Spinal cord (tissue), 10 donors: Measurements from ENCODE around the gene XPO6. TPM values are rescaled to one million over a fixed set of nuclear protein-coding genes. Genes with fewer than 3 reads are reported as not detected.

Experiments used
- DNase-seq, 6 donors: peaks; one replicate each; pipeline versions ENCODE4 v3.0.0 to v3.0.0-alpha.2; 2013 to 2015; ENCODE audit warnings: low spot score in 6 of 6, low read depth in 4 of 6
- H3K27ac ChIP-seq: one replicate; pipeline ENCODE4 v1.5.1; 2013; ENCODE audit warnings: low read depth, low read length, control low read depth
- H3K27me3 ChIP-seq: one replicate; pipeline ENCODE4 v1.6.1; 2013; ENCODE audit warnings: low read length; ENCODE audit not compliant: control insufficient read depth, insufficient read depth
- H3K36me3 ChIP-seq: one replicate; pipeline ENCODE4 v1.6.1; 2013; ENCODE audit warnings: low read length; ENCODE audit not compliant: control insufficient read depth, insufficient read depth
- H3K4me1 ChIP-seq: one replicate; pipeline ENCODE4 v1.6.1; 2013; ENCODE audit warnings: low read length; ENCODE audit not compliant: control insufficient read depth, insufficient read depth
- H3K4me3 ChIP-seq: one replicate; pipeline ENCODE4 v1.5.1; 2013; ENCODE audit warnings: low read depth, low read length, control low read depth
- H3K9me3 ChIP-seq: one replicate; pipeline ENCODE4 v1.6.1; 2013; ENCODE audit warnings: low read length; ENCODE audit not compliant: control insufficient read depth, insufficient read depth
- WGBS: methylation state at CpG from one replicate; pipeline ENCODE4 v1.1.5; 2013; ENCODE audit warnings: missing lambda C conversion rate; ENCODE audit not compliant: insufficient coverage; 5-methylcytosine and 5-hydroxymethylcytosine counted together
- long read RNA-seq, 4 donors: transcript quantifications; one replicate each; lab custom pipeline, GENCODE V29; 2026
- polyA plus RNA-seq, 2 donors: library from polyadenylated mRNA; unstranded; fragments of 120-200 nt; gene quantifications; one replicate each; pipeline ENCODE4 v1.2.1, GENCODE V29; 2013; ENCODE audit not compliant: insufficient read length in 2 of 2
- total RNA-seq, 2 donors: library from RNA; depleted of rRNA in 1 of 2; stranded (reverse); fragments of 120-200 nt in 1 of 2; fragments of >200 nt in 1 of 2; gene quantifications; one replicate each; pipeline versions ENCODE4 v1.2.3 to v1.2.4, GENCODE V29; 2013 to 2014
- donor health status: healthy.

XPO6 gene
- total RNA-seq (10 to 100 TPM; 84.1 to 84.3 TPM), polyA plus RNA-seq (100 to 1,000 TPM; 148 to 164 TPM)
- long read RNA-seq, donor 1, full-length matches to known transcripts = 4 of 32 reads
- long read RNA-seq, donor 1, partial matches to known transcripts = 28 of 32 reads
- long read RNA-seq, donor 1, other reads (novel, unspliced or antisense) = 0 of 32 reads
- long read RNA-seq, donor 2, partial matches to known transcripts = 7 of 7 reads
- long read RNA-seq, donor 2, other reads (novel, unspliced or antisense) = 0 of 7 reads
- long read RNA-seq, donor 3, partial matches to known transcripts = 19 of 19 reads
- long read RNA-seq, donor 3, other reads (novel, unspliced or antisense) = 0 of 19 reads
- long read RNA-seq, donor 4, full-length matches to known transcripts = 2 of 19 reads
- long read RNA-seq, donor 4, partial matches to known transcripts = 17 of 19 reads
- long read RNA-seq, donor 4, other reads (novel, unspliced or antisense) = 0 of 19 reads

- Histone ChIP-seq H3K9me3 (no peaks in the 10 kb centered on the region), H3K4me3 (peak within 1 kb of the TSS; percentile 74), H3K27ac (no peak within 1 kb of the TSS), H3K27me3 (no peaks in the 10 kb centered on the region), H3K36me3 (peaks cover 8% of the 10 kb centered on the region), H3K4me1 (peaks cover 17% of the 10 kb centered on the region)
- peak; percentile 92 to 99 (median 94) for DNase-seq
- WGBS = under 1% methylated on average over 69 of the region's 76 CpGs
Observed at GRCh38 chr16:28211758-28212531, at the start of gene XPO6. Gene XPO6, minus strand, starts transcription at chr16:28211965. Its CDS starts 597 bp downstream, at chr16:28211368.

GRCh38 chr16:28260193-28260592 is 48.4 kb upstream of the XPO6 start:
- DNase-seq = no peak
- WGBS = 100% methylated on average over 1 of the region's 1 CpG
- H3K36me3 ChIP-seq = no peaks in the 10 kb centered on the region
- H3K27ac ChIP-seq = no peak overlapping the region
- peaks cover 14% of the 10 kb centered on the region for H3K4me1 ChIP-seq
- H3K4me3 ChIP-seq = no peak overlapping the region
- no peaks in the 10 kb centered on the region for H3K27me3 ChIP-seq
- no peaks in the 10 kb centered on the region for H3K9me3 ChIP-seq

- H3K9me3 ChIP-seq = no peaks in the 10 kb centered on the region
- no peak overlapping the region for H3K27ac ChIP-seq
- H3K4me1 ChIP-seq = peaks cover 14% of the 10 kb centered on the region
- DNase-seq = no peak
- H3K27me3 ChIP-seq = no peaks in the 10 kb centered on the region
- H3K4me3 ChIP-seq = no peak overlapping the region
- 81% methylated on average over 7 of the region's 7 CpGs for WGBS
- H3K36me3 ChIP-seq = no peaks in the 10 kb centered on the region
Observed at GRCh38 chr16:28259781-28260150, 48.0 kb upstream of the XPO6 start.

- no peak for DNase-seq
- no peak overlapping the region for H3K4me3 ChIP-seq
- 61% methylated on average over 24 of the region's 29 CpGs for WGBS
Observed at GRCh38 chr16:28259091-28259780, 47.5 kb upstream of the XPO6 start.

GRCh38 chr16:28258567-28258966 is 46.8 kb upstream of the XPO6 start:
- no peaks in the 10 kb centered on the region for H3K27me3 ChIP-seq
- H3K9me3 ChIP-seq = no peaks in the 10 kb centered on the region
- H3K36me3 ChIP-seq = no peaks in the 10 kb centered on the region
- H3K27ac ChIP-seq = no peak overlapping the region
- H3K4me1 ChIP-seq = peaks cover 14% of the 10 kb centered on the region
- H3K4me3 ChIP-seq = no peak overlapping the region
- peak in 2 of 6 donors; percentile 61 to 63 for DNase-seq
- 5% methylated on average over 16 of the region's 18 CpGs for WGBS

More at GRCh38 chr16:28259091-28259780, 47.5 kb upstream of the XPO6 start:
- no peaks in the 10 kb centered on the region for H3K9me3 ChIP-seq
- H3K36me3 ChIP-seq = no peaks in the 10 kb centered on the region
- H3K4me1 ChIP-seq = peaks cover 14% of the 10 kb centered on the region
- no peak overlapping the region for H3K27ac ChIP-seq
- no peaks in the 10 kb centered on the region for H3K27me3 ChIP-seq

- no peak for DNase-seq
- H3K27me3 ChIP-seq = no peaks in the 10 kb centered on the region
- no peak overlapping the region for H3K27ac ChIP-seq
- H3K36me3 ChIP-seq = no peaks in the 10 kb centered on the region
- H3K9me3 ChIP-seq = no peaks in the 10 kb centered on the region
- no peak overlapping the region for H3K4me3 ChIP-seq
- H3K4me1 ChIP-seq = peaks cover 14% of the 10 kb centered on the region
- 83% methylated on average over 4 of the region's 4 CpGs for WGBS
Observed at GRCh38 chr16:28257256-28257655, 45.5 kb upstream of the XPO6 start.

- Histone ChIP-seq H3K4me1 (peaks cover 14% of the 10 kb centered on the region), H3K27ac (no peak overlapping the region), H3K36me3 (no peaks in the 10 kb centered on the region), H3K27me3 (no peaks in the 10 kb centered on the region), H3K9me3 (no peaks in the 10 kb centered on the region), H3K4me3 (no peak overlapping the region)
- 72% methylated on average over 12 of the region's 12 CpGs for WGBS
- DNase-seq = no peak
Observed at GRCh38 chr16:28255838-28256237, 44.1 kb upstream of the XPO6 start.

- Histone ChIP-seq H3K36me3 (no peaks in the 10 kb centered on the region), H3K9me3 (no peaks in the 10 kb centered on the region), H3K4me1 (peaks cover 12% of the 10 kb centered on the region), H3K4me3 (no peak overlapping the region), H3K27me3 (no peaks in the 10 kb centered on the region), H3K27ac (no peak overlapping the region)
- no peak for DNase-seq
- WGBS = 100% methylated on average over 5 of the region's 6 CpGs
Observed at GRCh38 chr16:28254158-28254557, 42.4 kb upstream of the XPO6 start.

GRCh38 chr16:28250999-28251398 is 39.2 kb upstream of the XPO6 start:
- H3K4me3 ChIP-seq = no peak overlapping the region
- peak in 1 of 6 donors; percentile 64 for DNase-seq
- 26% methylated on average over 3 of the region's 3 CpGs for WGBS
- H3K36me3 ChIP-seq = no peaks in the 10 kb centered on the region
- no peaks in the 10 kb centered on the region for H3K27me3 ChIP-seq
- H3K27ac ChIP-seq = no peak overlapping the region
- H3K4me1 ChIP-seq = no peaks in the 10 kb centered on the region
- H3K9me3 ChIP-seq = no peaks in the 10 kb centered on the region
